GM12892 (cell line): ENCODE results near the gene PRRX1.

Experiments
- POLR2A ChIP-seq: IDR thresholded peaks from 2 replicates; pipeline ENCODE4 v1.6.1; 2011; ENCODE audit warnings: low read depth, low read length, control low read depth
- POLR2AphosphoS5 ChIP-seq: IDR thresholded peaks from 2 replicates; pipeline ENCODE4 v1.6.1; 2011; ENCODE audit warnings: low read depth, low read length, control low read depth

DNA sequence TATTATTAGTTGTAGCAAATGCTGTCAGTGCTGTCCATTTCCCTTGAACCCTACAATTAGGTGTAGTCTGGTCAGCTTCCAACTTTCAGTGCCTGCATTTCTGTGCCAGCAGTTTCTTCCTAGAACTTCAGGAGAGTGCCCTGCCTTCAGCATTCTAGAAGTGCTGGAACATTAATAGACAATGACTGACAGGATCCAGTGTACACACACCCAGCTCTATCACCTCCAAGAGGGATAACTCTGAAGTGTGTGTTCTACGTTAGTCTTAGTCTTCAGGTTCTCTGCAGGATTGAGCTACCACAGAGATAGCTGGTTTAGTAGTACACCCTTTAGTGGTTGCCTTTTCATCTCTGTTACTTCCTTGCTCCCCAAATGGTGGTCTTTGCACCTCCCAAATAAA is 61.4 kb downstream of the PRRX1 start:
- TF ChIP-seq POLR2A (no peak), POLR2AphosphoS5 (no peak)
